ENCODE results near the gene GLT8D2.

Gene GLT8D2

GRCh38 chr12:103997286-103997900, 52.6 kb downstream of the GLT8D2 start:
- DNase-seq, result no peak

DNA sequence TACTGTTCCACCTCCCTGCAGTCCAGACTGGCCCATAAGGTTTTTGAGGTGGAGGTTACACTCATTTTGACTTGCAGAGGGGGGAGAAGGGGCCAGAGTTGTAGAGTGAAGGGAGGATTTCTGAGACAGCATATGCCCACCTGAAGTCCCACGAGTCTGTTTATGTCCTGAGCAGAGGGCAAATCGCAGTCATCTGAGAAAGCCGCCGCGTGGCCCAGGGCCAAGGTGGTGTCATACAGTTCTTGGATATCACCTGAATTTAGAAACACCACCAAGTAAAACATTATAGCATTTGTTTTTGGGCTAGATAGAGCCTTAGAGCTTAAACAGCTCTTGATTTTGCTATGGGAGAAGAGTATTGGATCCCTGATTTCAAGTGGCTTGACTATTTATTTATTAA, 53.4 kb downstream of the GLT8D2 start:
- no peak for DNase-seq

- no peak for DNase-seq
These were observed 55.8 kb downstream of the GLT8D2 start for GRCh38 chr12:103994235-103994634.

GRCh38 chr12:103986829-103987228, 63.2 kb downstream of the GLT8D2 start:
- no peak for DNase-seq

DNA sequence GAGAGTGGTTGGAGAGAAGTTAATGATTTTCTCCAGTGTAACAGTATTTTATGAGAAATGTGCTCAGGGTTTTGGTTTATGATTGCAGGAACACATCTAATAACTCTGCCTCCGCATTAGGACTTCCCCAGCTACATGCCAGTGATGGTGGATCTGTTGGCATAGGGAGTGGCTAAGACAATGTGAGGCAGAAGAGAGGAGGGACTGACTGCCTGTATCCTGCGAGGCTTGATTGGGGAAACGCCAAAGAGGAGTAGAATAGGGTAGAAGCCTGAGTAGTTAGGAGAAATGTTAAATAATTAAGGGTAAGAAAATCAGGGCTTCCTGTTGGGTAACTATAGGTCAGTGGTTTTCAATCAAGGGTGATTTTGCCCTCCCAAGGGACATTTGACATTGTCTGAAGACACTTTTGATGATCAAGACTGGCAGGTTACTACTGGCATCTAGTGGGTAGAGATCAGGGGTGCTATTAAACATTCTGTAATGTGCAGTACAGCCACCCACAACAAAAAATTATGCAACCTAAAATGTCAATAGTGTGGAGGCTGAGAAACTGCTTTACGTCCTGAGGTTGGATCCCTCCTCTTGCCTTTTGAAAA, 71.5 kb downstream of the GLT8D2 start:
- DNase-seq, result no peak

DNA sequence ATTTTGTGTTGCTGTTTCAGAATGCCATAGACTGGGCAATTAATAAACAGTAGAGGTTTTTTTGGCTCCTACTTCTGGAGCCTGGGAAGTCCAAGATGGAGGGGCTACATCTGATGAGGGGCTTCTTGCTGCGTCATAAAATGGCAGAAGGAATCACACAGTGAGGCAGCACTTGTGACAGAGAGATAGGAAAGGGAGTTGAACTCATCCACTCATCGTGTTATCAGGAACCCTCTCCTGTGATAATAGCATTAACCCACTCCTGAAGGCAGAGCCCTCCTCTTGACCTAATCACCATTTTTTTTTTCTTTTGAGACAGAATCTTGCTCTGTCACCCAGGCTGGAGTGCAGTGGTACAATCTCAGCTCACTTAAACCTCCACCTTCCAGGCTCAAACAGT, 74.6 kb downstream of the GLT8D2 start:
- DNase-seq, result no peak

GRCh38 chr12:103973909-103974308, 76.1 kb downstream of the GLT8D2 start:
- DNase-seq, result no peak

DNA sequence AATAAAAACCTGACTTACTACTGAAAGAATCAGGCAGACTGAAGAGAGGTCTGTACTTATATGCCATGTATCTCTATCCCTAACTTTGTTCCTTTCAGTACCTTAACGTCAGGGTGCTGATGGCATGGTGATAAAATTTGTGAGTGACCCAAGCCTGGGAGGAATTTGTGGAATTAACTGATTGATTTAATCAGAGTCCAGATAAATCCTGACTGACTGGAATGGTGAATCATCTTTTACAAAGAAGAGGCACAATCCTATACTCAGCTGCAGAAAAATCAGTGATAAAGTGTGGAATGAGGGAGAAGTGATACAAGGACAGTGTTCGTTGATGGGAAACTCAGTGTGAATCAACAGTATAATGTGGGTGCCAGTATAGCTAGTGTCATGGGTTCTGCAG, 80.6 kb downstream of the GLT8D2 start:
- no peak for DNase-seq

DNA sequence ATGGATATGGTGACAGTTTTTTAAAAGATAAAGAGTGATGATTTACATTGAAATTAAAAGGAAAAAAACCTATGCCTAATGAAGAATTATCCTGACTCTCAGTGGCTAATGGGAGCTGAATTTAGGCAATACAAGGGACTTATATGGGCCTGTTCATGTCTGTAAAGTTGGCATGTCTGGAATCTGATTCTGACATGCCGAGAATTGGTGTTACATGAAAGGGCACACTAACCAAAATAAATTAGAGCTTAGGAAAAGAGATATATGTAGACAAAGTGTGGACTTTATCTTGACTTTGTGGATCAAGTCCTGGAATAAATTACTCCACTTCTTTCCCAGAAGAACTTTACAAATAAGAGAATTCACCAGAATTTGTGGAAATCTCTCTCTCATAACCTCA, 83.3 kb downstream of the GLT8D2 start:
- DNase-seq, result no peak

DNA sequence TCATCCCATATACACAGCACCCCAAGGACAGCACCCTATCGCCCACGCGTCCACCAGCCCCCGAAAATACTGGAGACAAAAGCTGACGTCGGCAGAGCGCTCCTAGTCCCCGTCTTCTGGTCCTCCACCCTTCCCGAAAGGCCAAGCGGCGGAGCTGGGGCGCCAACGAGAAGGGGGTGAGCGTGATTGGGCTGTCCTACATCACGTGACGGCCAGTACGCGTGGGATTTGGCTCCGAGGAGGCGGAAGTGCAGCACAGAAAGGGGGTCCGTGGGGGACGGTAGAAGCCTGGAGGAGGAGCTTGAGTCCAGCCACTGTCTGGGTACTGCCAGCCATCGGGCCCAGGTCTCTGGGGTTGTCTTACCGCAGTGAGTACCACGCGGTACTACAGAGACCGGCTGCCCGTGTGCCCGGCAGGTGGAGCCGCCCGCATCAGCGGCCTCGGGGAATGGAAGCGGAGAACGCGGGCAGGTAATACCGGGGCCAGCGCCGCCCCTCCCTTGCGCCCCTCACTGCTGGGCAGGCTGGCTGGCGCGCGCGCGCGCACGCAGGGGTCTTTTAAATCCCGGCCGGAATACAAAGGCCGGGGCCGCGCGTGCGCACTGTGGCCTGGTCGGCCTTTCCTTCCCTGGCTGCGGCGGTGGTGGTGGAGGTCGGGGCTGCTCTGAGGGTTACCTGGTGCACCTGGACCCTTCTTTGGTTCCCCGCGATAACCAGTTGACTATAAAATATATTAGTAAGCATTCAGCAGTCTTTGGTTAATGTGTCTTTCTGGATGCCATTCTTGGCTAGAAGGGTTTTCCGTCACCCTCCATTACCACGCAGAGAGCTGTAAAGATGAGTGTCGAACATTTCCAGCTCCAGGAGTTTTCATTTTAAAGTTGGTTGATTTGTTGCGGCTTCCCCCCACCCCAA, 84.1 kb downstream of the GLT8D2 start, which contains the start of gene TDG:
Gene TDG (plus strand): TSS at position 283 of the 915 bp plus-strand sequence. CDS start 166 bp downstream, at position 449.
- DNase-seq, result peak; percentile 98 to 100 (median 99)

DNA sequence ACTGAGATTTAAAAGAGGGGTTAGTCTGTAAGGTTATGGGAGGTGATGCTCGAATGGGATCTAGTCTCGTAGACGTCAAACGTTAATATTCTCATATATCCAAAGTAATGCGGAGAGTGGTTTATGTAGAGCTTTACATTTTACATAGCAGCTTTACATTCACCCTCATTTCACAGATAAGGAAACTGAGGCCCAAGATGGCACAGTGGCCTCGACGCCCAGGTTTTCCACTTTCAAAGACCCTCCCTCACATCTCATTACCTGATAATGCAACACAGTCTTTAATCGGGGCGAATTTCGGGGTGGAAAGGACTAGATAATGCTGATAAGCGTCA, 84.8 kb downstream of the GLT8D2 start:
- no peak for DNase-seq

DNA sequence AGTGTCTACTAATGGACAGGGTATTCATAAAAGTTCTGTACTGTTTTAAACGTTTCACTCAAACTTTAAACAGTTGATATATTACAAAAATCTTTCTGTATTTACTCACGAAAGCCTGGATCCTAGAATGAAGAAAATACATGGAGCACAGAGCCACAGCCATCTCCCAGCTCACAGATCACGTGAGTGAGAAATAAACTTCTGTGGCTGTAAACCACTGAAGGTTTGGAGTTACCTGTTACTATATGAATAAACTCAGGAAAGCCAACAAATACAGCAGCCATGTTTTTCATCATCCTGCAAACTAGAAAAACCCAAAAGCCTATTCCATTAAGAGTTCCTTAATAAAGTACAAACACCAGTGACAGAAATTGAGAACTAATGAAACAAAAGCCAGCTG, 85.2 kb downstream of the GLT8D2 start:
- no peak for DNase-seq

DNA sequence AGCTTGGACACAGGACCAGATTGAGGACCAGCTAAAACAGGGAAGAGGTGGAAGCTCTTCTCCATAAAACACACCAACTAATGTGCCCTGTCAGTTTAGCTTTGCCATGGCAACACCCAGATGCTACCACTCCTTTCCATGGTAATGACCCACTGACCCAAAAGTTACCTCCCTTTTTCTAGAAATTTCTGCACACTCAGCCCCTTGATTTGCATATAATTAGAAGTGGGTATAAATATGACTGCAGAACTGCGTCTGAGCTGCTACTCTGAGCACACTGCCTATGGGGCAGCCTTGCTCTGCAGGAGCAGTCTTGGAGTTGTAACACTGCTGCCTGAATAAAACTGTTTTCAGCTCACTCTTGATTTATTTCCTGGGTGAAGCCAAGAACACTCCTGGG, 87.5 kb downstream of the GLT8D2 start:
- no peak for DNase-seq

DNA sequence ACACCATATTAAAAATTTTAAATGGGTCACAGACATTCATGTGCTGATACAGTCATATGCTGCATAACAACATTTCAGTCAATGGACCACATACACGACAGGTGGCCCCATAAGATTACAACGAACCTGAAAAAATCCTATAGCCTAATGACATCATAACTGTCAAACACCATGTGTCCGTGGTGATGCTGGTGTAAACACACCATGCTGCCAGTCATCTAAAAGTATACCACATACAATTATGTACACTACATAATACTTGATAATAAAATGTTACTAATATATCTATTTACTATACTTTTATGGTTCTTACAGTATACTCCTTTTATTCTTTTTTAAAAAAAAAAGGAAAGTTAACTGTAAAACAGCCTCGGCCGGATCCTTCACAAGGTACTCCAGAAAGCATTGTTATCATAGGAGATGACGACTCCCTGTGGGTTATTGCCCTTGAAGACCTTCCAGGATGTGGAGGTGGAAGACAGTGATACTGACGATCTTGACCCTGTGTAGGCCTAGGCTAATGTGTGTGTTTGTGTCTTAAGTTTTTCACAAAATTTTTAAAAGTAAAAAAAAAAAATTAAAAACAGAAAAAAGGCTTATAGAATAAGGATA, 89.3 kb downstream of the GLT8D2 start:
- no peak for DNase-seq

GRCh38 chr12:103958621-103959020, 91.4 kb downstream of the GLT8D2 start:
- DNase-seq, result no peak

- no peak for DNase-seq
These were observed 92.1 kb downstream of the GLT8D2 start for GRCh38 chr12:103957865-103958388.

DNA sequence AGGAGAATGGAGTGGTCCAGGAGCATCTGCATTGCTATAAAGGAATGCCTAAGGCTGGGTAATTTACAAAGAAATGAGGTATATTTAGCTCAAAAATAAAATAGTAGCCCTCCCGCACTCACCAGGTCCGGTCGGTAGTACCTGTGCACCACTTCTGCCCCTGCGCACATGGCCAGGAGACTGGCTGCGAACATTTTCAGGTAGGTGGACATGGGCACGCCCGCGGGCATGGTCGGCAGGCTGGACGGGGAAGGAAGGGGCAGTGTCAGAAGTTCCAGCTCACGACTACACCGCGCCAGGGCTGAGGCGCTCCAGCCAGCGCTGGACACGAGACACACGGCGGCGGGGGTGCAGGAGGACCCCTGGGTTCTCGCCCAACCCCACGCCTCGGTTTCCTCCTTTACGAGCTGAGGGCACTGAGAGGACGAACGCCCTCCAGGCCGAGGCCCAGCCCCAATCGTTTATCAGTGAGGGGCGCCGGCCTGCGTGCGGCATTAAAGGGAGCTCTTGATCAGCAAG, 93.4 kb downstream of the GLT8D2 start:
- no peak for DNase-seq

DNA sequence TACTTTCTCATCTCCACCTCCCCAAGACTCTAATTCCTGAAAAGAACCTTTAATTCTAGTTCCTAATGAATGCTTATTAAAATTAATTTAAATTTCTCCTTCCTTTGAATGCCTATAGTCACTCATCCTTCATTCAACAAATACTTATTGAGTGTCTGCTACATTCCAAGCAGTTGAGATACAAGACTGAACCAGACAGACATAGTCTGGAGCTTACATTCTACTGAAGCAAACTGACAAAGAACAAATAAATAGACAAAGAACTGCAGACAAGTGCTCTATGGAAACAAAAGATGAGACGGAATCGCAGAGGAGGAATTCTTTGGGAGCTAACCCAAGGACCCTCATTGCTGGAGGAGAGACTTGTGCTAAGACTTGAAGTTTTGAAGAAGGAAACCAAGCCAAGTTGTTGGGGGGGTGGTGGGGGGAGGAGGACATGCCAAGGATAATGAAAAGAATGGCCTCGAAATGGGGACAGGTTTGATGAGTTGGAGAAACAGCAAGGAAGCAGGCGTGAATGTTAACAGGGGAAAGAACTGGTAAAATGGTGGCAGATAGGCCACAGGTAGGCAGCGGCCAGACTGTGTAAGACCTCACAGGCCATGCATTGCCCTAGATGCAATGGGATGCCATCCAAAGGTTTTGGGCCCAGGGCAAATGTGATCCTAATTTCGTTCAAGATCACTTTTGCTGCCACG, 94.0 kb downstream of the GLT8D2 start:
- peak in 1 of 3 experiments; percentile 64 for DNase-seq

DNA sequence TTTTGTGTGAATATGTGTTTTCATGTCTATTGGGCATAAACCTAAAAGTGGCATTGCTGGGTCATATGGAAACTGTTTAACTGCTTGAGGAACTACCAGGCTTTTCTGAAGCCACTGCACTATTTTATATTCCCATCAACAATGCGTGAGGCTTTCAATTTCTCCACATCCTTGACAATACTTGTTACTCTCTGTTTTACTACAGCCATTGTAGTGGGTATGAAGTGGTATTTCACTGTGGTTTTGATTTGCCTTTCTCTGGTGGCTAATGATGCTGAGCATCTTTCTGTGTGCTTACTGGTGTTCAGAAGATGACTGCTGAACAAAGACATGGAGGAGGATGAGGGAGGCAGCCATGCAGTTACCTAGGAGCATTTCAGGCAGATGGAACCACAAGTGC, 97.5 kb downstream of the GLT8D2 start:
- no peak for DNase-seq

- DNase-seq, result no peak
These were observed 101.1 kb downstream of the GLT8D2 start for GRCh38 chr12:103948746-103949406.

GRCh38 chr12:103947871-103948555, 102.0 kb downstream of the GLT8D2 start:
- no peak for DNase-seq

Data from NCI-H1417 (cell line).